ENCODE measurements around the gene LAMC2. TPM values are rescaled to one million over a fixed set of nuclear protein-coding genes. Genes with fewer than 3 reads are reported as not detected.

The LAMC2 gene
- total and polyA plus RNA-seq, 10 of the 15 experiments (the other 5 are each of a cell fraction or from before 2014, with no cell fraction given), result 0.27 to 1.5 (median 0.92) TPM

DNA sequence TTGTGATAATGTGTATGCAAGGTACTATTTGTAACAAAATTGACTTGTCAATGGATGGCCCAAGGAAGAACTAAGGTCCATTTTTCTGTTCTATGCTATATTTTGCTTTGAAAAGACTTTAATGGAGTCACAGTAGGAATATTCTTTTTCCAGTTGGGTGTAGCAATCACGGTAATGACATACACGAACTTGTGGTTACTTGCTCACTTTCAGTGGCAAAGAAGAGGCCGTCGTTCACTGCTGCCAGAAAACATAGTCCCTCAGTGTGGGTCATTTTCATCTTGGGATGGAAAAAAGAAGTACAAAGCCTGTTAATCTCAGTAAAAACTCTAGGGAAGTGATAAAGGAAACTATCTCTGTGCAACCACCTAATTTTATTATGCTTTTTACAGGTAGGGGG is 47.8 kb upstream of the LAMC2 start:
- Histone ChIP-seq H3K4me1 (ENCODE audit: control insufficient read depth, insufficient read depth, low read length) (no peaks in the 10 kb centered on the region; the same call in 1 of the 2 replicates), H3K79me2 (ENCODE audit: control insufficient read depth, insufficient read depth, low read length) (no peaks in the 10 kb centered on the region), H3K27ac (ENCODE audit: control insufficient read depth, insufficient read depth) (no peak overlapping the region), H3K9me3 (replicated peaks; ENCODE audit: control insufficient read depth, insufficient read depth, low read length) (no peaks in the 10 kb centered on the region), H3K27me3 (replicated peaks in 1 of 2; ENCODE audit: control insufficient read depth in 2 of 2, insufficient read depth in 2 of 2, low read length in 1 of 2) (no peaks in the 10 kb centered on the region), H3K36me3 (ENCODE audit: control insufficient read depth in 2 of 2, insufficient read depth in 2 of 2, low read length in 1 of 2) (peaks cover 8 to 15% of the 10 kb centered on the region in 2 experiments; a peak in 3 of 4 replicates), H3K4me3 (no peak overlapping the region), H3K4me2 (ENCODE audit: control insufficient read depth, insufficient read depth) (no peak overlapping the region), H2AFZ (ENCODE audit: control insufficient read depth, low read depth, low read length) (no peak overlapping the region), H4K20me1 (ENCODE audit: control insufficient read depth, insufficient read depth) (no peaks in the 10 kb centered on the region), H3K9ac (ENCODE audit: control insufficient read depth, insufficient read depth, low read length) (no peak overlapping the region)
- ChIA-PET CTCF (interaction anchor here (1.0 to 1.3 kb wide), 2 partner anchors 89 to 175 kb away, joined by 4 read pairs; no protein-coding TSS in a partner anchor), SMC1A (ENCODE audit: uncharacterized antibody, unreplicated experiment) (interaction anchor here (0.8 to 1.0 kb wide), 2 partner anchors 9 to 20 kb away, joined by 3 read pairs; no protein-coding TSS in a partner anchor), POLR2A (no interaction called here), RAD21 (ENCODE audit: unreplicated experiment) (interaction anchor here (1.3 kb wide), 2 partner anchors 176 to 484 kb away, joined by 3 to 4 read pairs; no protein-coding TSS in a partner anchor)
- in situ Hi-C loops (cut with MboI) (no loop called here), intact Hi-C loops (cut with micrococcal nuclease; ENCODE audit: unreplicated experiment) (no loop called here)
- no peak for DNase-seq (ENCODE audit: low read depth, low spot score)
- no TSS peak for BruUV-seq (replicated peaks)
- TF ChIP-seq RAD51 (IDR thresholded peaks at IDR 0.05), result no peak
- no peak for TF ChIP-seq RELA (IDR thresholded peaks at IDR 0.05; ENCODE audit: borderline replicate concordance, partially characterized antibody)
- FAIRE-seq, result no peak
- no peak for ATAC-seq
- WGBS (ENCODE audit: insufficient coverage, insufficient replicate concordance, low lambda C conversion rate, missing lambda C conversion rate), result 60% methylated on average over 4 of the region's 4 CpGs

DNA sequence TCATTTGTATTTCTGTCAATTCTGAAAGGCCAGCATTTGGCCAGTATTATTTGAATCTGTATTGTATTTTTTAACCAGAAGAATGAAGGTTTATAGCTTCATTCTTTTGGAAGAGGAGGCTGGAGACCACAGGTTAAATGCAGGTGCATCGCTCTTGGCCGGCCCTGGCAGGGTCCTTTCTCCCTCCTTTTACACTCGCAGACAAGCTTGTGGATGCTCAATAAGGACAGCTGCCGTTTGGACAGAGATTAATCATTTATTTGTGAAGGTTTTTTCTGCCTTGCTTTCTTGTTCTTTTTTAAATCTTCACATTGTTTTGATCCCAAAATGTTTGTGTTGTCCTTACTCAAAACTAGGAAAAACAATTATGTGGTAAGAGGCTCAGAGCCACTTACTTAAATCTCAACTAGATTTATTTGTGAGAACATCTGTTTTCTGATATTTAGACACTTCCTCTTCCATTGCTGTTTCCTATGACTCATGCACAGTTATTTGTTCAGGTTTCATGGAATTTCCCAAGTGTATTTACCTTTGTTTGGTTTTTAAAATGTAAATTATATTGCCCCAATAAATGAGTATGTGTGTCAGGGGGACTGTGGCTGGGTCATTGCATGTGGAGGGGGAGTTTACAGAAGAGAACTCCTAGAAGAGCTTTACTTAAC is 46.7 kb upstream of the LAMC2 start:
- ATAC-seq (no peak), DNase-seq (ENCODE audit: low read depth, low spot score) (no peak), FAIRE-seq (no peak)
- SMC1A ChIA-PET (ENCODE audit: uncharacterized antibody, unreplicated experiment), result interaction anchor here (0.7 to 1.0 kb wide), 3 partner anchors 19 to 174 kb away, joined by 3 to 4 read pairs (median 3); no protein-coding TSS in a partner anchor
- Histone ChIP-seq H3K4me2 (ENCODE audit: control insufficient read depth, insufficient read depth) (no peak overlapping the region), H3K4me1 (ENCODE audit: control insufficient read depth, insufficient read depth, low read length) (no peaks in the 10 kb centered on the region; the same call in 1 of the 2 replicates), H3K36me3 (ENCODE audit: control insufficient read depth in 2 of 2, insufficient read depth in 2 of 2, low read length in 1 of 2) (peaks cover 6 to 13% of the 10 kb centered on the region in 2 experiments; a peak in 3 of 4 replicates), H3K79me2 (ENCODE audit: control insufficient read depth, insufficient read depth, low read length) (no peaks in the 10 kb centered on the region), H3K4me3 (no peak overlapping the region), H3K9ac (ENCODE audit: control insufficient read depth, insufficient read depth, low read length) (no peak overlapping the region), H3K9me3 (replicated peaks; ENCODE audit: control insufficient read depth, insufficient read depth, low read length) (no peaks in the 10 kb centered on the region), H4K20me1 (ENCODE audit: control insufficient read depth, insufficient read depth) (no peaks in the 10 kb centered on the region), H3K27me3 (replicated peaks in 1 of 2; ENCODE audit: control insufficient read depth in 2 of 2, insufficient read depth in 2 of 2, low read length in 1 of 2) (no peaks in the 10 kb centered on the region), H3K27ac (ENCODE audit: control insufficient read depth, insufficient read depth) (no peak overlapping the region), H2AFZ (ENCODE audit: control insufficient read depth, low read depth, low read length) (no peak overlapping the region)
- POLR2A ChIA-PET, result no interaction called here
- RAD21 ChIA-PET (ENCODE audit: unreplicated experiment), result interaction anchor here (0.8 to 1.3 kb wide), 4 partner anchors 113 to 483 kb away, joined by 3 to 4 read pairs (median 3); no protein-coding TSS in a partner anchor
- intact Hi-C loops (cut with micrococcal nuclease; ENCODE audit: unreplicated experiment) (no loop called here), in situ Hi-C loops (cut with MboI) (no loop called here)
- CTCF ChIA-PET, result interaction anchor here (1.0 to 1.3 kb wide), 2 partner anchors 88 to 177 kb away, joined by 4 read pairs; no protein-coding TSS in a partner anchor
- no TSS peak for BruUV-seq (replicated peaks)
- 58% methylated on average over 4 of the region's 4 CpGs for WGBS (ENCODE audit: insufficient coverage, insufficient replicate concordance, low lambda C conversion rate, missing lambda C conversion rate)
- TF ChIP-seq, protein P1, sequence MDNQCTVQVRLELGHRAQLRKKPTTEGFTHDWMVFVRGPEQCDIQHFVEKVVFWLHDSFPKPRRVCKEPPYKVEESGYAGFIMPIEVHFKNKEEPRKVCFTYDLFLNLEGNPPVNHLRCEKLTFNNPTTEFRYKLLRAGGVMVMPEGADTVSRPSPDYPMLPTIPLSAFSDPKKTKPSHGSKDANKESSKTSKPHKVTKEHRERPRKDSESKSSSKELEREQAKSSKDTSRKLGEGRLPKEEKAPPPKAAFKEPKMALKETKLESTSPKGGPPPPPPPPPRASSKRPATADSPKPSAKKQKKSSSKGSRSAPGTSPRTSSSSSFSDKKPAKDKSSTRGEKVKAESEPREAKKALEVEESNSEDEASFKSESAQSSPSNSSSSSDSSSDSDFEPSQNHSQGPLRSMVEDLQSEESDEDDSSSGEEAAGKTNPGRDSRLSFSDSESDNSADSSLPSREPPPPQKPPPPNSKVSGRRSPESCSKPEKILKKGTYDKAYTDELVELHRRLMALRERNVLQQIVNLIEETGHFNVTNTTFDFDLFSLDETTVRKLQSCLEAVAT (IDR thresholded peaks at IDR 0.05), result no peak
- TF ChIP-seq, protein P2, sequence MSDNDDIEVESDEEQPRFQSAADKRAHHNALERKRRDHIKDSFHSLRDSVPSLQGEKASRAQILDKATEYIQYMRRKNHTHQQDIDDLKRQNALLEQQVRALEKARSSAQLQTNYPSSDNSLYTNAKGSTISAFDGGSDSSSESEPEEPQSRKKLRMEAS (IDR thresholded peaks at IDR 0.05; ENCODE audit: low read depth, low read length), result no peak
- TF ChIP-seq, protein P3, sequence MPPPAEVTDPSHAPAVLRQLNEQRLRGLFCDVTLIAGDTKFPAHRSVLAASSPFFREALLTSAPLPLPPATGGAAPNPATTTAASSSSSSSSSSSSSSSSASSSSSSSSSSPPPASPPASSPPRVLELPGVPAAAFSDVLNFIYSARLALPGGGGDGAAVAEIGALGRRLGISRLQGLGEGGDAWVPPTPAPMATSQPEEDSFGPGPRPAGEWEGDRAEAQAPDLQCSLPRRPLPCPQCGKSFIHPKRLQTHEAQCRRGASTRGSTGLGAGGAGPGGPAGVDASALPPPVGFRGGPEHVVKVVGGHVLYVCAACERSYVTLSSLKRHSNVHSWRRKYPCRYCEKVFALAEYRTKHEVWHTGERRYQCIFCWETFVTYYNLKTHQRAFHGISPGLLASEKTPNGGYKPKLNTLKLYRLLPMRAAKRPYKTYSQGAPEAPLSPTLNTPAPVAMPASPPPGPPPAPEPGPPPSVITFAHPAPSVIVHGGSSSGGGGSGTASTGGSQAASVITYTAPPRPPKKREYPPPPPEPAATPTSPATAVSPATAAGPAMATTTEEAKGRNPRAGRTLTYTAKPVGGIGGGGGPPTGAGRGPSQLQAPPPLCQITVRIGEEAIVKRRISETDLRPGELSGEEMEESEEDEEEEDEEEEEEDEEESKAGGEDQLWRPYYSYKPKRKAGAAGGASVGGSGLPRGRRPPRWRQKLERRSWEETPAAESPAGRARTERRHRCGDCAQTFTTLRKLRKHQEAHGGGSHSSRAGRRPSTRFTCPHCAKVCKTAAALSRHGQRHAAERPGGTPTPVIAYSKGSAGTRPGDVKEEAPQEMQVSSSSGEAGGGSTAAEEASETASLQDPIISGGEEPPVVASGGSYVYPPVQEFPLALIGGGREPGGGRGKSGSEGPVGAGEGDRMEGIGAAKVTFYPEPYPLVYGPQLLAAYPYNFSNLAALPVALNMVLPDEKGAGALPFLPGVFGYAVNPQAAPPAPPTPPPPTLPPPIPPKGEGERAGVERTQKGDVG (CRISPR knock-in tag; IDR thresholded peaks at IDR 0.05), result no peak
- TF ChIP-seq GABPA (IDR thresholded peaks at IDR 0.05; ENCODE audit: low read depth) (no peak), BHLHE40 (IDR thresholded peaks at IDR 0.05; ENCODE audit: borderline replicate concordance in 1 of 2, low read depth in 2 of 2, low read length in 1 of 2) (no peak), CBFB (IDR thresholded peaks at IDR 0.05; ENCODE audit: low read depth) (no peak), HDAC2 (IDR thresholded peaks at IDR 0.05) (no peak), ZZZ3 (IDR thresholded peaks at IDR 0.05; ENCODE audit: control insufficient read depth, insufficient read length, low read depth) (no peak), NR2C1 (IDR thresholded peaks at IDR 0.05) (no peak), MTA3 (IDR thresholded peaks at IDR 0.05; ENCODE audit: borderline replicate concordance, low read length) (no peak)
